ENCODE data around the gene FABP2.

GRCh38 chr4:119268466-119268865 is 53.5 kb downstream of the FABP2 start:
- TF ChIP-seq GATA2 (IDR thresholded peaks at IDR 0.05; ENCODE audit: low read depth, low read length) (no peak), GATA3 (IDR thresholded peaks at IDR 0.05; ENCODE audit: low read depth, low read length) (no peak)
